HEK293 (cell line): Measurements from ENCODE around the gene CALB2.

Experiments used
- SP3 ChIP-seq: fragments of 450-650 bp; formaldehyde crosslinking; IDR thresholded peaks from 2 replicates; pipeline ENCODE4 v1.5.1; 2016; ENCODE audit warnings: missing biosample characterization, missing genetic modification characterization
- TRIM28 ChIP-seq: IDR thresholded peaks from 2 replicates; pipeline ENCODE4 v1.6.1; 2011; ENCODE audit warnings: low read length, control low read depth, borderline replicate concordance
- ZBTB17 ChIP-seq: fragments of 450-650 bp; formaldehyde crosslinking; IDR thresholded peaks from 2 replicates; pipeline ENCODE4 v1.5.1; 2016; ENCODE audit warnings: missing biosample characterization, missing genetic modification characterization
- ZBTB48 ChIP-seq: fragments of 450-650 bp; formaldehyde crosslinking; IDR thresholded peaks from 2 replicates; pipeline ENCODE4 v1.5.1; 2016; ENCODE audit warnings: missing biosample characterization, missing genetic modification characterization
- ZBTB8A ChIP-seq: fragments of 450-650 bp; formaldehyde crosslinking; IDR thresholded peaks from 2 replicates; pipeline ENCODE4 v1.5.1; 2016; ENCODE audit warnings: missing biosample characterization, missing genetic modification characterization
- ZNF112 ChIP-seq: fragments of 450-650 bp; formaldehyde crosslinking; IDR thresholded peaks from 2 replicates; pipeline ENCODE4 v1.5.0; 2017; ENCODE audit warnings: missing biosample characterization, missing genetic modification characterization
- ZNF155 ChIP-seq: fragments of 450-650 bp; formaldehyde crosslinking; IDR thresholded peaks from 2 replicates; pipeline ENCODE4 v1.5.1; 2016; ENCODE audit warnings: missing biosample characterization, missing genetic modification characterization
- ZNF214 ChIP-seq: fragments of 450-650 bp; formaldehyde crosslinking; IDR thresholded peaks from 2 replicates; pipeline ENCODE4 v1.5.1; 2017; ENCODE audit warnings: missing biosample characterization, mild to moderate bottlenecking, missing genetic modification characterization, borderline replicate concordance
- ZNF350 ChIP-seq: fragments of 450-650 bp; formaldehyde crosslinking; IDR thresholded peaks from 2 replicates; pipeline ENCODE4 v1.5.0; 2017; ENCODE audit warnings: missing biosample characterization, mild to moderate bottlenecking, missing genetic modification characterization
- ZNF354C ChIP-seq: fragments of 450-650 bp; formaldehyde crosslinking; IDR thresholded peaks from 2 replicates; pipeline ENCODE4 v1.5.1; 2016; ENCODE audit warnings: missing biosample characterization, missing genetic modification characterization, low read depth, borderline replicate concordance
- ZNF362 ChIP-seq: fragments of 450-650 bp; formaldehyde crosslinking; IDR thresholded peaks from 2 replicates; pipeline ENCODE4 v1.5.1; 2016; ENCODE audit warnings: missing biosample characterization, missing genetic modification characterization
- ZNF404 ChIP-seq: fragments of 450-650 bp; formaldehyde crosslinking; IDR thresholded peaks from 2 replicates; pipeline ENCODE4 v1.5.1; 2017; ENCODE audit warnings: missing biosample characterization, missing genetic modification characterization
- ZNF48 ChIP-seq: fragments of 450-650 bp; formaldehyde crosslinking; IDR thresholded peaks from 2 replicates; pipeline ENCODE4 v1.5.1; 2016; ENCODE audit warnings: missing biosample characterization, missing genetic modification characterization
- ZNF488 ChIP-seq: fragments of 450-650 bp; formaldehyde crosslinking; IDR thresholded peaks from 2 replicates; pipeline ENCODE4 v1.5.1; 2016; ENCODE audit warnings: missing biosample characterization, missing genetic modification characterization
- ZNF530 ChIP-seq: fragments of 450-650 bp; formaldehyde crosslinking; IDR thresholded peaks from 2 replicates; pipeline ENCODE4 v1.5.1; 2016; ENCODE audit warnings: low read depth, missing biosample characterization, missing genetic modification characterization
- ZNF571 ChIP-seq: fragments of 450-650 bp; formaldehyde crosslinking; IDR thresholded peaks from 2 replicates; pipeline ENCODE4 v1.5.0; 2017; ENCODE audit warnings: missing biosample characterization, missing genetic modification characterization
- ZNF600 ChIP-seq: fragments of 450-650 bp; formaldehyde crosslinking; IDR thresholded peaks from 2 replicates; pipeline ENCODE4 v1.5.1; 2016; ENCODE audit warnings: missing biosample characterization, missing genetic modification characterization
- ZNF621 ChIP-seq: fragments of 450-650 bp; formaldehyde crosslinking; IDR thresholded peaks from 2 replicates; pipeline ENCODE4 v1.5.1; 2017; ENCODE audit warnings: missing biosample characterization, missing genetic modification characterization
- ZNF670 ChIP-seq: fragments of 450-650 bp; formaldehyde crosslinking; IDR thresholded peaks from 2 replicates; pipeline ENCODE4 v1.5.1; 2016; ENCODE audit warnings: missing biosample characterization, missing genetic modification characterization, low read depth
- ZNF677 ChIP-seq: fragments of 450-650 bp; IDR thresholded peaks from 2 replicates; pipeline ENCODE4 v1.5.0; 2018; ENCODE audit warnings: missing biosample characterization, mild to moderate bottlenecking, missing genetic modification characterization, moderate library complexity
- ZNF747 ChIP-seq: fragments of 450-650 bp; formaldehyde crosslinking; IDR thresholded peaks from 2 replicates; pipeline ENCODE4 v1.5.1; 2016; ENCODE audit warnings: missing biosample characterization, missing genetic modification characterization
- ZSCAN16 ChIP-seq: fragments of 450-650 bp; formaldehyde crosslinking; IDR thresholded peaks from 2 replicates; pipeline ENCODE4 v1.5.1; 2016; ENCODE audit warnings: missing biosample characterization, missing genetic modification characterization
- ZSCAN18 ChIP-seq: fragments of 450-650 bp; formaldehyde crosslinking; IDR thresholded peaks from 2 replicates; pipeline ENCODE4 v1.5.1; 2016; ENCODE audit warnings: missing biosample characterization, missing genetic modification characterization
- ZSCAN5A ChIP-seq: fragments of 450-650 bp; formaldehyde crosslinking; IDR thresholded peaks from 2 replicates; pipeline ENCODE4 v1.5.1; 2016; ENCODE audit warnings: missing biosample characterization, missing genetic modification characterization
- ZXDB ChIP-seq: fragments of 450-650 bp; formaldehyde crosslinking; IDR thresholded peaks from 2 replicates; pipeline ENCODE4 v1.5.1; 2016; ENCODE audit warnings: missing biosample characterization, missing genetic modification characterization
- TF ChIP-seq, protein P1 (sequence below): fragments of 450-650 bp; formaldehyde crosslinking; IDR thresholded peaks from 2 replicates; pipeline ENCODE4 v1.5.1; 2016; ENCODE audit warnings: missing biosample characterization, missing genetic modification characterization
- TF ChIP-seq, protein P2 (sequence below): fragments of 450-650 bp; formaldehyde crosslinking; IDR thresholded peaks from 2 replicates; pipeline ENCODE4 v1.5.1; 2016; ENCODE audit warnings: missing biosample characterization, missing genetic modification characterization, borderline replicate concordance
- TF ChIP-seq, protein P3 (sequence below): fragments of 450-650 bp; formaldehyde crosslinking; IDR thresholded peaks from 2 replicates; pipeline ENCODE4 v1.5.1; 2016; ENCODE audit warnings: missing biosample characterization, missing genetic modification characterization

Gene CALB2

GRCh38 chr16:71426069-71426879 is 67.8 kb downstream of the CALB2 start (continued):
- TF ChIP-seq, protein P1, sequence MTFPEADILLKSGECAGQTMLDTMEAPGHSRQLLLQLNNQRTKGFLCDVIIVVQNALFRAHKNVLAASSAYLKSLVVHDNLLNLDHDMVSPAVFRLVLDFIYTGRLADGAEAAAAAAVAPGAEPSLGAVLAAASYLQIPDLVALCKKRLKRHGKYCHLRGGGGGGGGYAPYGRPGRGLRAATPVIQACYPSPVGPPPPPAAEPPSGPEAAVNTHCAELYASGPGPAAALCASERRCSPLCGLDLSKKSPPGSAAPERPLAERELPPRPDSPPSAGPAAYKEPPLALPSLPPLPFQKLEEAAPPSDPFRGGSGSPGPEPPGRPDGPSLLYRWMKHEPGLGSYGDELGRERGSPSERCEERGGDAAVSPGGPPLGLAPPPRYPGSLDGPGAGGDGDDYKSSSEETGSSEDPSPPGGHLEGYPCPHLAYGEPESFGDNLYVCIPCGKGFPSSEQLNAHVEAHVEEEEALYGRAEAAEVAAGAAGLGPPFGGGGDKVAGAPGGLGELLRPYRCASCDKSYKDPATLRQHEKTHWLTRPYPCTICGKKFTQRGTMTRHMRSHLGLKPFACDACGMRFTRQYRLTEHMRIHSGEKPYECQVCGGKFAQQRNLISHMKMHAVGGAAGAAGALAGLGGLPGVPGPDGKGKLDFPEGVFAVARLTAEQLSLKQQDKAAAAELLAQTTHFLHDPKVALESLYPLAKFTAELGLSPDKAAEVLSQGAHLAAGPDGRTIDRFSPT (tag by site-specific recombination): peak; percentile 100
- TF ChIP-seq ZNF621 (tag by site-specific recombination) (no peak), SP3 (tag by site-specific recombination) (peak; percentile 60), ZNF112 (tag by site-specific recombination) (no peak), ZNF530 (tag by site-specific recombination) (no peak), ZBTB8A (tag by site-specific recombination) (peak; percentile 48; the same call in 1 of the 2 replicates), ZSCAN16 (tag by site-specific recombination) (peak; percentile 63; the same call in 1 of the 2 replicates), ZNF670 (tag by site-specific recombination) (no peak), ZNF488 (tag by site-specific recombination) (no peak), ZNF155 (tag by site-specific recombination) (no peak), ZNF571 (no peak), ZXDB (peak; percentile 95), ZNF362 (peak; percentile 15; the same call in 1 of the 2 replicates), ZNF350 (tag by site-specific recombination) (no peak), ZNF354C (tag by site-specific recombination) (no peak), ZNF214 (tag by site-specific recombination) (no peak), ZSCAN5A (tag by site-specific recombination) (0 out of 2 replicates have a peak, but pooled peaks have one; percentile 20), ZNF747 (no peak), ZBTB17 (tag by site-specific recombination) (peak; percentile 88), ZSCAN18 (tag by site-specific recombination) (peak; percentile 71; the same call in 1 of the 2 replicates), TRIM28 (peak; percentile 98), ZNF600 (peak; percentile 93), ZNF677 (tag by site-specific recombination) (0 out of 2 replicates have a peak, but pooled peaks have one; percentile 23), ZNF404 (tag by site-specific recombination) (no peak), ZNF48 (tag by site-specific recombination) (no peak), ZBTB48 (tag by site-specific recombination) (peak; percentile 73)
- TF ChIP-seq, protein P2, sequence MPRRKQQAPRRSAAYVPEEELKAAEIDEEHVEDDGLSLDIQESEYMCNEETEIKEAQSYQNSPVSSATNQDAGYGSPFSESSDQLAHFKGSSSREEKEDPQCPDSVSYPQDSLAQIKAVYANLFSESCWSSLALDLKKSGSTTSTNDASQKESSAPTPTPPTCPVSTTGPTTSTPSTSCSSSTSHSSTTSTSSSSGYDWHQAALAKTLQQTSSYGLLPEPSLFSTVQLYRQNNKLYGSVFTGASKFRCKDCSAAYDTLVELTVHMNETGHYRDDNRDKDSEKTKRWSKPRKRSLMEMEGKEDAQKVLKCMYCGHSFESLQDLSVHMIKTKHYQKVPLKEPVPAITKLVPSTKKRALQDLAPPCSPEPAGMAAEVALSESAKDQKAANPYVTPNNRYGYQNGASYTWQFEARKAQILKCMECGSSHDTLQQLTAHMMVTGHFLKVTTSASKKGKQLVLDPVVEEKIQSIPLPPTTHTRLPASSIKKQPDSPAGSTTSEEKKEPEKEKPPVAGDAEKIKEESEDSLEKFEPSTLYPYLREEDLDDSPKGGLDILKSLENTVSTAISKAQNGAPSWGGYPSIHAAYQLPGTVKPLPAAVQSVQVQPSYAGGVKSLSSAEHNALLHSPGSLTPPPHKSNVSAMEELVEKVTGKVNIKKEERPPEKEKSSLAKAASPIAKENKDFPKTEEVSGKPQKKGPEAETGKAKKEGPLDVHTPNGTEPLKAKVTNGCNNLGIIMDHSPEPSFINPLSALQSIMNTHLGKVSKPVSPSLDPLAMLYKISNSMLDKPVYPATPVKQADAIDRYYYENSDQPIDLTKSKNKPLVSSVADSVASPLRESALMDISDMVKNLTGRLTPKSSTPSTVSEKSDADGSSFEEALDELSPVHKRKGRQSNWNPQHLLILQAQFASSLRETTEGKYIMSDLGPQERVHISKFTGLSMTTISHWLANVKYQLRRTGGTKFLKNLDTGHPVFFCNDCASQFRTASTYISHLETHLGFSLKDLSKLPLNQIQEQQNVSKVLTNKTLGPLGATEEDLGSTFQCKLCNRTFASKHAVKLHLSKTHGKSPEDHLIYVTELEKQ (tag by site-specific recombination): peak; percentile 62
- TF ChIP-seq, protein P3, sequence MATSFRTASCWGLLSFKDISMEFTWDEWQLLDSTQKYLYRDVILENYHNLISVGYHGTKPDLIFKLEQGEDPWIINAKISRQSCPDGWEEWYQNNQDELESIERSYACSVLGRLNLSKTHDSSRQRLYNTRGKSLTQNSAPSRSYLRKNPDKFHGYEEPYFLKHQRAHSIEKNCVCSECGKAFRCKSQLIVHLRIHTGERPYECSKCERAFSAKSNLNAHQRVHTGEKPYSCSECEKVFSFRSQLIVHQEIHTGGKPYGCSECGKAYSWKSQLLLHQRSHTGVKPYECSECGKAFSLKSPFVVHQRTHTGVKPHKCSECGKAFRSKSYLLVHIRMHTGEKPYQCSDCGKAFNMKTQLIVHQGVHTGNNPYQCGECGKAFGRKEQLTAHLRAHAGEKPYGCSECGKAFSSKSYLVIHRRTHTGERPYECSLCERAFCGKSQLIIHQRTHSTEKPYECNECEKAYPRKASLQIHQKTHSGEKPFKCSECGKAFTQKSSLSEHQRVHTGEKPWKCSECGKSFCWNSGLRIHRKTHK (tag by site-specific recombination): no peak
